Measurements from ENCODE around the gene FGB.

- TF ChIP-seq CTCF (IDR thresholded peaks at IDR 0.05) (no peak), POLR2A (IDR thresholded peaks at IDR 0.05) (no peak)
These were observed 2.9 kb downstream of the FGB start for GRCh38 chr4:154565704-154566103.
